Left kidney (tissue), 8 donors: Measurements from ENCODE around the gene SLC25A44. TPM values are rescaled to one million over a fixed set of nuclear protein-coding genes. Genes with fewer than 3 reads are reported as not detected.

Experiments used
- DNase-seq: peaks from one replicate; pipeline ENCODE4 v3.0.0-alpha.2; 2013
- long read RNA-seq, 8 donors: transcript quantifications; one replicate each; lab custom pipeline, GENCODE V29; 2026
- polyA plus RNA-seq: library from polyadenylated mRNA; unstranded; fragments of 120-200 nt; gene quantifications from one replicate; pipeline ENCODE4 v1.2.1, GENCODE V29; 2013; ENCODE audit not compliant: insufficient read length

SLC25A44 gene
- polyA plus RNA-seq, result 34.9 TPM
- long read RNA-seq, donor 1, full-length matches to known transcripts, result 6 of 6 reads
- long read RNA-seq, donor 1, partial matches to known transcripts, result 0 of 6 reads
- long read RNA-seq, donor 1, other reads (novel, unspliced or antisense), result 0 of 6 reads
- long read RNA-seq, donor 2, transcript SLC25A44-201 (4 exons, 3,482 nt), result major isoform, 9 of 11 reads
- long read RNA-seq, donor 2, partial matches to known transcripts, result 0 of 11 reads
- long read RNA-seq, donor 2, other reads (novel, unspliced or antisense), result 0 of 11 reads
- long read RNA-seq, donor 3, full-length matches to known transcripts, result 6 of 6 reads
- long read RNA-seq, donor 3, partial matches to known transcripts, result 0 of 6 reads
- long read RNA-seq, donor 3, other reads (novel, unspliced or antisense), result 0 of 6 reads
- long read RNA-seq, donor 4, result 0 reads
- long read RNA-seq, donor 5, partial matches to known transcripts, result 0 of 4 reads
- long read RNA-seq, donor 5, other reads (novel, unspliced or antisense), result 0 of 4 reads
- long read RNA-seq, donor 6, partial matches to known transcripts, result 0 of 3 reads
- long read RNA-seq, donor 6, other reads (novel, unspliced or antisense), result 0 of 3 reads
- long read RNA-seq, donor 7, full-length matches to known transcripts, result 7 of 7 reads
- long read RNA-seq, donor 7, partial matches to known transcripts, result 0 of 7 reads
- long read RNA-seq, donor 7, other reads (novel, unspliced or antisense), result 0 of 7 reads
- long read RNA-seq, donor 8, partial matches to known transcripts, result 0 of 3 reads
- long read RNA-seq, donor 8, other reads (novel, unspliced or antisense), result 0 of 3 reads

GRCh38 chr1:156193488-156194299 lies at the start of gene SLC25A44:
TSS of gene SLC25A44 (plus strand) at chr1:156194104. CDS start at chr1:156199848, 5,744 bp downstream.
- DNase-seq, result peak; percentile 98

GRCh38 chr1:156144742-156145141 lies 49.2 kb upstream of the SLC25A44 start:
- DNase-seq, result no peak

- DNase-seq, result no peak
Observed at GRCh38 chr1:156145650-156146019, 48.3 kb upstream of the SLC25A44 start.

- DNase-seq, result peak; percentile 86
Observed at GRCh38 chr1:156146020-156146768, 47.7 kb upstream of the SLC25A44 start.

- no peak for DNase-seq
Observed at GRCh38 chr1:156146769-156147405, 47.0 kb upstream of the SLC25A44 start.

- DNase-seq, result no peak
Observed at GRCh38 chr1:156148216-156148615, 45.7 kb upstream of the SLC25A44 start.

GRCh38 chr1:156149374-156150332 lies 44.3 kb upstream of the SLC25A44 start:
- DNase-seq, result peak; percentile 46

- DNase-seq, result no peak
Observed at GRCh38 chr1:156150333-156151011, 43.4 kb upstream of the SLC25A44 start.

- DNase-seq, result no peak
Observed at GRCh38 chr1:156151093-156151688, 42.7 kb upstream of the SLC25A44 start.

GRCh38 chr1:156152628-156153027 lies 41.3 kb upstream of the SLC25A44 start:
- DNase-seq, result peak; percentile 66

GRCh38 chr1:156153362-156153761 lies 40.5 kb upstream of the SLC25A44 start, which contains the start of gene SEMA4A:
TSS of gene SEMA4A (plus strand) at chr1:156153585. CDS start at chr1:156154579, 994 bp downstream.
- peak; percentile 60 for DNase-seq

- DNase-seq, result no peak
Observed at GRCh38 chr1:156154317-156154749, 39.6 kb upstream of the SLC25A44 start.

GRCh38 chr1:156155756-156156510 lies 38.0 kb upstream of the SLC25A44 start:
- no peak for DNase-seq

GRCh38 chr1:156157506-156157905 lies 36.4 kb upstream of the SLC25A44 start:
- DNase-seq, result no peak

- no peak for DNase-seq
Observed at GRCh38 chr1:156157966-156158365, 35.9 kb upstream of the SLC25A44 start.

- no peak for DNase-seq
Observed at GRCh38 chr1:156160000-156160742, 33.7 kb upstream of the SLC25A44 start.

- peak; percentile 84 for DNase-seq
Observed at GRCh38 chr1:156160743-156161171, 33.1 kb upstream of the SLC25A44 start.
